ENCODE measurements around the gene SLC24A4.

DNA sequence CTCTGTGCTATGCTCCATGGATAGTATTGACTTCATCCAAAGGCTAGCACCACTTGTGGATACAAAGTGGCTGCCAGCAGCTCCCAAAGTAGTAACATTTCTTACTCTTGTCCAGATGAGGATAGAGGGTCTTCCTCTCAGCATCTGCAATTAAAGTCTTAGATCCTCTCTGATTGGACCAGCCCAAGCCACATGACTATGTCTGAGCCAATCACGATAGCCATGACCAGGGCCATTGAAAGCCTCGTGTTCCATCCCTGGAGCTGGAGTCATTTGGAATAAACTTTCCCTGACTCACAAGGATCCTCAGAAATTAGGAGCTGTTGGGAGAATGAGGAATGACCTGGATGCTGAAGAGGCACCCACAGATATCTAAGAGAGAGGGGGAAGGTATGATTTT, 28.5 kb upstream of the SLC24A4 start:
- no peak for TF ChIP-seq POLR2A (IDR thresholded peaks at IDR 0.05)
- TF ChIP-seq, protein P1, sequence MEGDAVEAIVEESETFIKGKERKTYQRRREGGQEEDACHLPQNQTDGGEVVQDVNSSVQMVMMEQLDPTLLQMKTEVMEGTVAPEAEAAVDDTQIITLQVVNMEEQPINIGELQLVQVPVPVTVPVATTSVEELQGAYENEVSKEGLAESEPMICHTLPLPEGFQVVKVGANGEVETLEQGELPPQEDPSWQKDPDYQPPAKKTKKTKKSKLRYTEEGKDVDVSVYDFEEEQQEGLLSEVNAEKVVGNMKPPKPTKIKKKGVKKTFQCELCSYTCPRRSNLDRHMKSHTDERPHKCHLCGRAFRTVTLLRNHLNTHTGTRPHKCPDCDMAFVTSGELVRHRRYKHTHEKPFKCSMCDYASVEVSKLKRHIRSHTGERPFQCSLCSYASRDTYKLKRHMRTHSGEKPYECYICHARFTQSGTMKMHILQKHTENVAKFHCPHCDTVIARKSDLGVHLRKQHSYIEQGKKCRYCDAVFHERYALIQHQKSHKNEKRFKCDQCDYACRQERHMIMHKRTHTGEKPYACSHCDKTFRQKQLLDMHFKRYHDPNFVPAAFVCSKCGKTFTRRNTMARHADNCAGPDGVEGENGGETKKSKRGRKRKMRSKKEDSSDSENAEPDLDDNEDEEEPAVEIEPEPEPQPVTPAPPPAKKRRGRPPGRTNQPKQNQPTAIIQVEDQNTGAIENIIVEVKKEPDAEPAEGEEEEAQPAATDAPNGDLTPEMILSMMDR (IDR thresholded peaks at IDR 0.05), result no peak

Data from uterus (tissue), 2 donors.